VCaP (cell line): Measurements from ENCODE around the gene PDSS1.
"Not testable (repeated sequence)": the region's sequence is repeated elsewhere in the genome, so short reads cannot be mapped to it uniquely, and the experiment has no call there.

Experiments
- H3K27ac ChIP-seq: fragments of 450-650 bp; 2 replicates; pipeline ENCODE4 v1.5.1; 2017
- CTCF ChIP-seq: fragments of 450-650 bp; conservative IDR thresholded peaks from 2 replicates; pipeline ENCODE4 v1.5.1; 2017; ENCODE audit warnings: mild to moderate bottlenecking, moderate library complexity

PDSS1 gene

GRCh38 chr10:26787362-26787761 is 89.9 kb downstream of the PDSS1 start:
- no peak overlapping the region for H3K27ac ChIP-seq

GRCh38 chr10:26789779-26790178 is 92.3 kb downstream of the PDSS1 start:
- H3K27ac ChIP-seq: not testable (repeated sequence)

More at GRCh38 chr10:26787362-26787761, 89.9 kb downstream of the PDSS1 start:
- no peak for TF ChIP-seq CTCF

- TF ChIP-seq CTCF: no peak
- H3K27ac ChIP-seq: no peak overlapping the region
These were observed 92.9 kb downstream of the PDSS1 start for GRCh38 chr10:26790221-26790995.

GRCh38 chr10:26792758-26793495 is 95.4 kb downstream of the PDSS1 start:
- no peak overlapping the region for H3K27ac ChIP-seq
- TF ChIP-seq CTCF: no peak
